Testis (tissue), 3 donors: Measurements from ENCODE around the gene RASGEF1B. TPM values are rescaled to one million over a fixed set of nuclear protein-coding genes. Genes with fewer than 3 reads are reported as not detected.

Experiments
- DNase-seq: peaks from one replicate; pipeline ENCODE4 v3.0.0-alpha.2; 2019
- H3K27ac ChIP-seq, 2 donors: fragments of 200-600 bp; sonication (generic); one replicate each; pipeline ENCODE4 v1.5.1; 2019
- H3K27me3 ChIP-seq: fragments of 200-600 bp; sonication (generic); one replicate; pipeline ENCODE4 v1.5.1; 2019
- H3K36me3 ChIP-seq: fragments of 200-600 bp; sonication (generic); one replicate; pipeline ENCODE4 v1.5.1; 2017; ENCODE audit warnings: low read depth; ENCODE audit errors: missing control alignments
- H3K4me1 ChIP-seq: fragments of 200-600 bp; sonication (generic); one replicate; pipeline ENCODE4 v1.5.1; 2019
- H3K4me3 ChIP-seq, 2 donors: fragments of 200-600 bp; sonication (generic); one replicate each; pipeline ENCODE4 v1.5.1; 2017 to 2019
- H3K9me3 ChIP-seq: fragments of 200-600 bp; sonication (generic); one replicate; pipeline ENCODE4 v1.5.1; 2017
- CTCF ChIP-seq, 3 experiments: fragments of 450-650 bp in 2 of 3; fragments of 200-600 bp in 1 of 3; sonication (generic) in 1 of 3; IDR thresholded peaks; one replicate each; pipeline ENCODE4 v1.5.1; 2016 to 2019; ENCODE audit warnings: antibody characterized with exemption in 3 of 3, mild to moderate bottlenecking in 2 of 3, moderate library complexity in 1 of 3
- POLR2A ChIP-seq: fragments of 450-650 bp; IDR thresholded peaks from one replicate; pipeline ENCODE4 v1.6.1; 2017; ENCODE audit warnings: antibody characterized with exemption, mild to moderate bottlenecking, moderate library complexity
- WGBS, 2 donors: methylation state at CpG; one replicate each; pipeline ENCODE4 v1.1.5; 2018; 5-methylcytosine and 5-hydroxymethylcytosine counted together
- intact Hi-C: fragments of 100-400 bp; cut with DNase I; formaldehyde crosslinking; loops from one replicate; pipeline ENCODE4 v1.15.1; 2023; ENCODE audit warnings: low total_unique reads
- polyA plus RNA-seq: library from polyadenylated mRNA; stranded (reverse); fragments of 350-450 nt; fragmentation: Illumina TruSeq; extraction: RNeasy Lipid Tissue Mini Kit (QIAGEN cat#74804); gene quantifications from one replicate; pipeline ENCODE4 v1.2.3, GENCODE V29; 2014; ENCODE audit warnings: low read depth, low replicate concordance; ENCODE audit not compliant: insufficient read depth
- total RNA-seq, 2 donors: library from RNA; depleted of rRNA; stranded (reverse); fragments of >200 nt; gene quantifications; one replicate each; pipeline ENCODE4 v1.2.3, GENCODE V29; 2016

The RASGEF1B gene
- total and polyA plus RNA-seq, 3 donors from 2014 or later = 5.3 to 13.0 (median 5.5) TPM

- DNase-seq = no peak
- Histone ChIP-seq H3K4me3 (no peak overlapping the region), H3K27ac (no peak overlapping the region), H3K36me3 (no peaks in the 10 kb centered on the region), H3K4me1 (no peaks in the 10 kb centered on the region), H3K9me3 (no peaks in the 10 kb centered on the region), H3K27me3 (no peaks in the 10 kb centered on the region)
- no peak for TF ChIP-seq POLR2A
- TF ChIP-seq CTCF (IDR thresholded peaks at IDR 0.05) = no peak
- 89 to 93% methylated on average over 4 of the region's 4 CpGs for WGBS, 2 donors
- intact Hi-C loops = no loop called here
These were observed 30.8 kb downstream of the RASGEF1B start for GRCh38 chr4:81440949-81441348.

GRCh38 chr4:81436941-81437574 lies 34.6 kb downstream of the RASGEF1B start:
- no peak overlapping the region for H3K4me3 ChIP-seq
- H3K27ac ChIP-seq = no peak overlapping the region
- intact Hi-C loops = no loop called here
- TF ChIP-seq CTCF (IDR thresholded peaks at IDR 0.05) (no peak), POLR2A (no peak)
- no peaks in the 10 kb centered on the region for H3K9me3 ChIP-seq
- H3K27me3 ChIP-seq = no peaks in the 10 kb centered on the region
- no peaks in the 10 kb centered on the region for H3K4me1 ChIP-seq
- H3K36me3 ChIP-seq = no peaks in the 10 kb centered on the region
- WGBS, 2 donors = 95 to 97% methylated on average over 2 of the region's 2 CpGs
- no peak for DNase-seq

GRCh38 chr4:81436096-81436495 lies 35.6 kb downstream of the RASGEF1B start:
- no peaks in the 10 kb centered on the region for H3K36me3 ChIP-seq
- intact Hi-C loops = no loop called here

GRCh38 chr4:81432825-81433224 lies 38.9 kb downstream of the RASGEF1B start:
- DNase-seq = no peak
- Histone ChIP-seq H3K9me3 (no peaks in the 10 kb centered on the region), H3K4me3 (no peak overlapping the region), H3K27me3 (no peaks in the 10 kb centered on the region), H3K27ac (no peak overlapping the region), H3K36me3 (no peaks in the 10 kb centered on the region), H3K4me1 (no peaks in the 10 kb centered on the region)
- no peak for TF ChIP-seq CTCF (IDR thresholded peaks at IDR 0.05)
- TF ChIP-seq POLR2A = no peak
- intact Hi-C loops = no loop called here
- 93 to 94% methylated on average over 4 of the region's 4 CpGs for WGBS, 2 donors

More at GRCh38 chr4:81436096-81436495, 35.6 kb downstream of the RASGEF1B start:
- Histone ChIP-seq H3K4me1 (no peaks in the 10 kb centered on the region), H3K27ac (no peak overlapping the region), H3K4me3 (no peak overlapping the region), H3K9me3 (no peaks in the 10 kb centered on the region), H3K27me3 (no peaks in the 10 kb centered on the region)
- DNase-seq = no peak
- TF ChIP-seq CTCF (IDR thresholded peaks at IDR 0.05) (no peak), POLR2A (no peak)

DNA sequence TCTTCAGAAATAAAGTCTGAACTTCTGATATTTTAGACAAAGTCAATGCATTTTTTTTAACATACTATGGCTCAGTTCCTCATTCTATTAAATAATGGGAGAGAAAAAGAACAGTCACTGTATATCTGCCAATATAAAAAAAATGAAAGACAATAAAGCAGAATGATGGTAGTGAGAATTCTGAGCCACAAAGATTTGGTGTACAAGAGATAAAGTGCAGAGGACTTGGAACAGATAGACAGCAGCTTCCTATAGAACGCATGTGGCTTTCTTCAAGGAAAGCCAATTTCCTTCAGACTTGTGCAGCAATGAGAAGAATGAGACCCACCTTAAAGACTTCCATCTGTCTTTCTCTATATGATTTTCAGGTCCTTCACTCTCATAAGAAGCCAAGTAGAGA lies 39.7 kb downstream of the RASGEF1B start:
- TF ChIP-seq POLR2A = no peak
- TF ChIP-seq CTCF (IDR thresholded peaks at IDR 0.05) = no peak
- Histone ChIP-seq H3K4me1 (no peaks in the 10 kb centered on the region), H3K27ac (no peak overlapping the region), H3K27me3 (no peaks in the 10 kb centered on the region), H3K36me3 (no peaks in the 10 kb centered on the region), H3K9me3 (no peaks in the 10 kb centered on the region), H3K4me3 (no peak overlapping the region)
- no peak for DNase-seq
- WGBS, 2 donors = 77 to 95% methylated on average over 1 of the region's 1 CpG
- intact Hi-C loops = no loop called here
